ENCODE results near the gene KAT8. TPM values are rescaled to one million over a fixed set of nuclear protein-coding genes. Genes with fewer than 3 reads are reported as not detected.

The KAT8 gene
- total RNA-seq, 1 experiment from 2014 or later = 44.9 TPM

GRCh38 chr16:31092330-31092729 is 25.1 kb upstream of the KAT8 start:
- ATAC-seq (no peak), DNase-seq (ENCODE audit: low read depth, low spot score) (no peak)
- ChIA-PET CTCF (interaction anchor here (0.6 to 1.5 kb wide), 3 partner anchors 18 to 107 kb away, joined by 3 to 8 read pairs (median 5); partner anchors contain the start of genes HSD3B7, ZNF646 and ZNF668), RAD21 (ENCODE audit: low non-redundant PET in 1 of 2, low total read pairs in 2 of 2, uncharacterized antibody in 2 of 2, unreplicated experiment in 2 of 2) (no interaction called here), POLR2A (interaction anchor here (1.2 to 4.7 kb wide), 3 partner anchors 18 to 25 kb away, joined by 4 to 17 read pairs (median 8); partner anchors contain the start of genes KAT8, ZNF646 and ZNF668)
- TF ChIP-seq REST (IDR thresholded peaks at IDR 0.05; ENCODE audit: low read depth) (no peak), POLR2AphosphoS5 (IDR thresholded peaks at IDR 0.05; ENCODE audit: low read depth, low read length) (no peak), EGR1 (IDR thresholded peaks at IDR 0.05; ENCODE audit: low read depth) (no peak), TCF7L2 (IDR thresholded peaks at IDR 0.05; ENCODE audit: borderline replicate concordance, extremely low read depth, insufficient read depth, insufficient read length) (no peak), SRF (IDR thresholded peaks at IDR 0.05; ENCODE audit: low read depth) (no peak), ELF1 (IDR thresholded peaks at IDR 0.05; ENCODE audit: borderline replicate concordance, low read depth) (no peak)
- H3K9ac ChIP-seq (ENCODE audit: low read length) = no peak overlapping the region
- no TSS peak for BruUV-seq (replicated peaks)
- H3K4me1 ChIP-seq (ENCODE audit: control insufficient read depth in 1 of 2, insufficient read depth in 2 of 2, low read length in 2 of 2) = peaks cover 13 to 27% of the 10 kb centered on the region in 2 experiments
- peaks cover 36% of the 10 kb centered on the region for H3K79me2 ChIP-seq (ENCODE audit: insufficient read depth, low read length)
- H3K9me3 ChIP-seq (ENCODE audit: control insufficient read depth in 1 of 2, insufficient read depth in 1 of 2, low read depth in 1 of 2, low read length in 2 of 2) = no peaks in the 10 kb centered on the region
- no peak overlapping the region for H3K4me3 ChIP-seq (replicated peaks in 1 of 2; ENCODE audit: low read depth in 1 of 2, low read length in 2 of 2)
- H4K20me1 ChIP-seq (ENCODE audit: insufficient read depth) = no peaks in the 10 kb centered on the region
- H3K4me2 ChIP-seq (ENCODE audit: low read length) = peak overlapping the region; percentile 99; the same call in 1 of the 2 replicates
- intact Hi-C loops (cut with micrococcal nuclease) = loop anchor here (5.0 to 10.0 kb wide), 2 partner anchors 95 to 138 kb away; partner anchors contain the start of gene SETD1A
- H3K27me3 ChIP-seq (ENCODE audit: insufficient read depth, low read length) = no peaks in the 10 kb centered on the region
- no peaks in the 10 kb centered on the region for H3K9me2 ChIP-seq (ENCODE audit: insufficient read depth)
- no peak overlapping the region for H2AFZ ChIP-seq (ENCODE audit: low read depth, low read length, poor library complexity, severe bottlenecking)
- H3K27ac ChIP-seq (ENCODE audit: low read depth, low read length) = peak overlapping the region; percentile 27; the same call in 1 of the 2 replicates
- H3K36me3 ChIP-seq (ENCODE audit: control insufficient read depth in 1 of 2, insufficient read depth in 2 of 2, low read length in 2 of 2) = peaks cover 0 to 8% of the 10 kb centered on the region in 2 experiments; a peak in 3 of 4 replicates
